Adrenal gland (tissue), 12 donors: ENCODE data around the gene ANXA7. TPM values are rescaled to one million over a fixed set of nuclear protein-coding genes. Genes with fewer than 3 reads are reported as not detected.

Source experiments
- DNase-seq, 7 donors: peaks; one replicate each; pipeline ENCODE4 v3.0.0-alpha.2; 2019 to 2020
- H3K27ac ChIP-seq, 5 donors: fragments of 200-600 bp; sonication (generic) in 4 of 5; 1 replicate in 3 of 5; 2 replicates in 2 of 5; pipeline versions ENCODE4 v1.5.1 to v1.8.0; 2016 to 2020; ENCODE audit warnings: mild to moderate bottlenecking in 1 of 5
- H3K27me3 ChIP-seq: fragments of 200-600 bp; 2 replicates; pipeline ENCODE4 v1.8.0; 2021
- H3K36me3 ChIP-seq, 2 donors: fragments of 200-600 bp; replicated peaks in 1 of 2; 1 replicate in 1 of 2; 2 replicates in 1 of 2; pipeline versions ENCODE4 v1.5.1 to v1.8.0; 2018 to 2022
- H3K4me1 ChIP-seq, 2 donors: fragments of 200-600 bp; replicated peaks in 1 of 2; 1 replicate in 1 of 2; 2 replicates in 1 of 2; pipeline versions ENCODE4 v1.5.1 to v1.8.0; 2018 to 2021
- H3K4me3 ChIP-seq, 4 donors: fragments of 200-600 bp; sonication (generic) in 3 of 4; one replicate each; pipeline ENCODE4 v1.5.1; 2016 to 2018
- H3K9me3 ChIP-seq, 3 donors: fragments of 200-600 bp; sonication (generic) in 1 of 3; replicated peaks in 1 of 3; 1 replicate in 2 of 3; 2 replicates in 1 of 3; pipeline versions ENCODE4 v1.5.1 to v1.8.0; 2016 to 2021
- POLR2A ChIP-seq, 2 donors: fragments of 450-650 bp; IDR thresholded peaks; one replicate each; pipeline ENCODE4 v1.6.1; 2017; ENCODE audit warnings: antibody characterized with exemption in 2 of 2, mild to moderate bottlenecking in 2 of 2, moderate library complexity in 1 of 2
- WGBS, 4 donors: extraction: QIAGEN DNeasy Blood & Tissue Kit in 2 of 4; methylation state at CpG; one replicate each; pipeline versions ENCODE4 v1.1.5 to v1.1.7; 2013 to 2017; 5-methylcytosine and 5-hydroxymethylcytosine counted together
- intact Hi-C, 2 donors: fragments of 100-400 bp; cut with DNase I; formaldehyde crosslinking; loops; one replicate each; pipeline versions ENCODE4 v1.14.1 to v1.15.0; 2022 to 2023
- polyA plus RNA-seq, 3 donors: library from polyadenylated mRNA; stranded (reverse); fragments of 200-250 nt in 2 of 3; fragments of 350-450 nt in 1 of 3; fragmentation: Illumina TruSeq in 1 of 3; extraction: RNeasy Lipid Tissue Mini Kit (QIAGEN cat#74804) in 1 of 3; gene quantifications; one replicate each; pipeline ENCODE4 v1.2.3, GENCODE V29; 2013 to 2014
- total RNA-seq, 9 donors: library from RNA; depleted of rRNA in 4 of 9; stranded (reverse); fragments of >200 nt in 4 of 9; fragments of 120-200 nt in 1 of 9; fragmentation: NEBNext Ultra II Directional in 1 of 9; extraction: Animal tissue kit (Norgen Biotek cat#: 25700) in 1 of 9; gene quantifications; one replicate each; pipeline versions ENCODE4 v1.1.0 to v1.2.4, GENCODE V29; 2013 to 2023
- TF ChIP-seq, protein P1 (sequence below), 6 experiments: fragments of 450-650 bp in 4 of 6; fragments of 200-600 bp in 2 of 6; sonication (generic) in 1 of 6; IDR thresholded peaks; 1 replicate in 5 of 6; 2 replicates in 1 of 6; pipeline versions ENCODE4 v1.5.1 to v1.8.0; 2016 to 2021; ENCODE audit warnings: antibody characterized with exemption in 6 of 6, mild to moderate bottlenecking in 2 of 6, moderate library complexity in 1 of 6
- donor health status: healthy with polysubstance abuse.
- donor health status: Bipolar disorder and iron deficiency.
- donor health status: DM: yes; HTN: yes; CAD: no.
- donor health status: DM: no; HTN: no; CAD: no.
- donor health status: DM: no; HTN: no; CAD: no.
- donor health status: DM: yes; HTN: yes; CAD: no.

The ANXA7 gene
- total and polyA plus RNA-seq, 12 donors, result 43.4 to 196 (median 132) TPM

DNA sequence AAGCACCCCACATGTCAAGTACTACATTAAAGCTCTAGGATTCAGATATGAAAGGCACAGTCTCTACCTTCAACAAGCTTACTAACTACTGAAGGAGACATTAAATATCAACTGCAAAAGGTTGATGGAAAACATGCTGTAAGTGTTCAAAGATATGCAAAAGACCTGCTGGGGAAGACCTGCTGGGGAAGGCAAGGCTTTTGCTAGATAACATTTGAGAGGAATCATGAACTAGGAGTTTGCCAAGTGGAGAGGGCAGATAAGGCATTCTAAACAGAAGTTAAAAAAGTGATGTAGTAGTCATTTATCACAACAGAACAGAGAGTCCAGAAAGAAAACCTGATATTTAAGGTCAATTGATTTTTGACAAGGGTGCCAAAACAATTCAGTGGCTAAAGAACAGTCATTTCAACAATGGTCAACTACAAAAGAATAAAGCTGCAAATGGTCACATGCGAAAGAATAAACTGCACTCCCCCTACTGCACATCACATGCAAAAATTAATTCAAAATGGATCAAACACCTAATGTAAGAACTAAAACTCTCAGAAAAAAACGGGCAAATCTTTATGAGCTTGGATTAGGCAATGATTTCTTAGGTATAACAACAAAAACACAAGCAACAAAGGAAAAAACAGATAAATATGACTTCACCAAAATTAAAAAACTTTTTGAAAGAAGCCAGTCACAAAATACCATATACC lies 42.5 kb upstream of the ANXA7 start:
- Histone ChIP-seq H3K4me1 (no peaks in the 10 kb centered on the region), H3K4me3 (no peak overlapping the region), H3K27me3 (no peaks in the 10 kb centered on the region), H3K27ac (no peak overlapping the region), H3K9me3 (no peaks in the 10 kb centered on the region), H3K36me3 (peaks cover 0 to 6% of the 10 kb centered on the region in 2 donors)
- WGBS, 4 donors, result 80 to 91% (median 88%) methylated on average over 2 of the region's 2 CpGs
- TF ChIP-seq POLR2A (IDR thresholded peaks at IDR 0.05), result no peak
- TF ChIP-seq, protein P1, sequence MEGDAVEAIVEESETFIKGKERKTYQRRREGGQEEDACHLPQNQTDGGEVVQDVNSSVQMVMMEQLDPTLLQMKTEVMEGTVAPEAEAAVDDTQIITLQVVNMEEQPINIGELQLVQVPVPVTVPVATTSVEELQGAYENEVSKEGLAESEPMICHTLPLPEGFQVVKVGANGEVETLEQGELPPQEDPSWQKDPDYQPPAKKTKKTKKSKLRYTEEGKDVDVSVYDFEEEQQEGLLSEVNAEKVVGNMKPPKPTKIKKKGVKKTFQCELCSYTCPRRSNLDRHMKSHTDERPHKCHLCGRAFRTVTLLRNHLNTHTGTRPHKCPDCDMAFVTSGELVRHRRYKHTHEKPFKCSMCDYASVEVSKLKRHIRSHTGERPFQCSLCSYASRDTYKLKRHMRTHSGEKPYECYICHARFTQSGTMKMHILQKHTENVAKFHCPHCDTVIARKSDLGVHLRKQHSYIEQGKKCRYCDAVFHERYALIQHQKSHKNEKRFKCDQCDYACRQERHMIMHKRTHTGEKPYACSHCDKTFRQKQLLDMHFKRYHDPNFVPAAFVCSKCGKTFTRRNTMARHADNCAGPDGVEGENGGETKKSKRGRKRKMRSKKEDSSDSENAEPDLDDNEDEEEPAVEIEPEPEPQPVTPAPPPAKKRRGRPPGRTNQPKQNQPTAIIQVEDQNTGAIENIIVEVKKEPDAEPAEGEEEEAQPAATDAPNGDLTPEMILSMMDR (IDR thresholded peaks at IDR 0.05), result no peak
- no peak for DNase-seq
- intact Hi-C loops, result no loop called here

DNA sequence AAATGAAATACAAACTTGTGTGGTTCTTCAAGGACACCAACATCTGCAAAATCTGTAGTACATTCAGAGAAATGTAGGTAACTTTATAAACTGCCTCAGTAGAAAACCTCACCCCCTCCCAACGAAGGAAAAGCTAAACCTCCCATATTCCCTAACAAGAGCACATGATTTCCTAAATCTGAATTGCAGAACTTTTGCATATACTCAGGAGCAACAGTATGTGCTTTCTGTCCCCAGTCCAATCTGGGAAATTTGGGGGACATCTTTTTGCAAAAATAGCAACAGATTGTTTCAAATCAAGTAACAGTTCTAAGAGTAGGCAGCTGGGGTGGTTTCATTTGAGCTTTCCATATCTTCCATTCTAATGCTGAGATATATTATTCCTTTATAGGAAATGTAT lies 35.3 kb upstream of the ANXA7 start:
- TF ChIP-seq, protein P1 (IDR thresholded peaks at IDR 0.05), result no peak
- TF ChIP-seq POLR2A (IDR thresholded peaks at IDR 0.05), result no peak
- peaks cover 0 to 3% of the 10 kb centered on the region in 2 donors for H3K4me1 ChIP-seq
- H3K27me3 ChIP-seq, result no peaks in the 10 kb centered on the region
- no peaks in the 10 kb centered on the region for H3K9me3 ChIP-seq
- H3K27ac ChIP-seq, result no peak overlapping the region
- intact Hi-C loops, result no loop called here
- DNase-seq, result no peak
- H3K4me3 ChIP-seq, result no peak overlapping the region
- H3K36me3 ChIP-seq, result peaks cover 0 to 28% of the 10 kb centered on the region in 2 donors
- WGBS, 4 donors, result 77 to 90% (median 79%) methylated on average over 1 of the region's 1 CpG

DNA sequence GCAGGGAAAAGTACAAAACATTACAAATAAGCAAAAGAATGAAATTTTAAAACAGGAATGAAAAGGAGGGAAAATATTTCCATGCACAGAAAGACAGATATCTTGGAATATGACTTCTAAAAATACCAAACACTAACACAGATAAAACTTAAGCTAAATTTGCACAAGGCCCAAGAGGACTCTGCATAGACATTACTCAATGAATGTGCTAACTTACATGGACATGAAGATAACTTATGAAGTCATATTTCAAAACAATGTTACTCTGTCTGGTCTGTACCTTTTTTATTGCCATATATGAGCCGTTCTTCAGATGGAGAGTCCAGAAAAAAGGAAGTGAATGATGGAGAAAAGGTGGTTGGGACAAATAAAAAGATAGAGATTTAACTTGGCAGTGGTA lies 34.5 kb upstream of the ANXA7 start:
- Histone ChIP-seq H3K27ac (no peak overlapping the region), H3K4me1 (peaks cover 0 to 3% of the 10 kb centered on the region in 2 donors), H3K27me3 (no peaks in the 10 kb centered on the region), H3K4me3 (no peak overlapping the region), H3K9me3 (no peaks in the 10 kb centered on the region), H3K36me3 (peaks cover 0 to 23% of the 10 kb centered on the region in 2 donors)
- 68 to 81% (median 74%) methylated on average over 1 of the region's 1 CpG for WGBS, 4 donors
- TF ChIP-seq, protein P1 (IDR thresholded peaks at IDR 0.05), result no peak
- TF ChIP-seq POLR2A (IDR thresholded peaks at IDR 0.05), result no peak
- intact Hi-C loops, result no loop called here
- no peak for DNase-seq

DNA sequence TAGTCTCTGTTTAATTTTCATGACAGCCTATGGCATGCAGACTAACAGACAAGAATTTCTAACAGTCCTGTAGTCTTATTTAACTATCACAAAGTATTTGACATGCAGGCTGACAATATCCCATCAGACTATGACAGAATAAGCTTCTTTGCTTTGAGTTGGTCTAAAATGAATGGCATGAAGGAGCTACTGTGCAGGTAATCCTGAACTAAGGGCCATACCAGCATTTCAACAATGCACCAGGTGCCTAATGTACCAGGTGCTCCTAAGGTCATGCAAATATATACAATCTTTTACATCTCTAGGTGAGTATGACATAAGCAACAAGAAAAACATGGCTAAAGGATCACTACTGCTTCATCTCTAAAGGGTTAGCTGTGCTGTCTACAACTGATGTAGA lies 33.1 kb upstream of the ANXA7 start:
- intact Hi-C loops, result no loop called here
- H3K36me3 ChIP-seq, result peaks cover 0 to 23% of the 10 kb centered on the region in 2 donors
- TF ChIP-seq POLR2A (IDR thresholded peaks at IDR 0.05), result no peak
- TF ChIP-seq, protein P1 (IDR thresholded peaks at IDR 0.05), result no peak
- no peak overlapping the region for H3K4me3 ChIP-seq
- no peaks in the 10 kb centered on the region for H3K9me3 ChIP-seq
- H3K4me1 ChIP-seq, result peaks cover 0 to 3% of the 10 kb centered on the region in 2 donors
- DNase-seq, result no peak
- H3K27me3 ChIP-seq, result no peaks in the 10 kb centered on the region
- no peak overlapping the region for H3K27ac ChIP-seq
